Hematopoietic multipotent progenitor cell treated with erythropoietin and hydrocortisone succinate and interleukin-3 and kit ligand, for 15 days (in vitro differentiated cells): ENCODE measurements around the gene GPR35.
A peak's percentile ranks its signal among the peaks of the same experiment; 100 is the strongest.

ENCODE experiments used
- DNase-seq: peaks from one replicate; pipeline ENCODE4 v3.0.0-alpha.2; 2015; ENCODE audit warnings: low spot score

Gene GPR35

DNA sequence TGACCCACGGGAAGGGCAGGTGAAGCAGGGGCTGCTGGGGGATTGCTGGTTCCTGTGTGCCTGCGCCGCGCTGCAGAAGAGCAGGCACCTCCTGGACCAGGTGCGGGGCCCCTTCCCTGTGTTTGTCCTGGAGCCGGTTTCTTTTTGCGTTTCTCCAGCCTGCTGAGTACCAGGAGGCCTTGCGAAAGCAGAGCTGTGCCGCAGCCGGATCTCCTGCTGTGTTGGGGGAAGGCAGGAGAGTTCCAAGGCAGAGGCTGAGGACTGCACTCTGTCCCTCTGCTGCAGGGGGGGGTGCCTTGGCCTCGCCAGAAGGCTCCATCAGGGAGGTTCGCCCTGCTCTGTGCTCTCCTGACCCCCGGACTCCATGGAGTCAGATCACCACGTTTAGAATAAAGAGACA is 35.9 kb upstream of the GPR35 start:
- no peak for DNase-seq

DNA sequence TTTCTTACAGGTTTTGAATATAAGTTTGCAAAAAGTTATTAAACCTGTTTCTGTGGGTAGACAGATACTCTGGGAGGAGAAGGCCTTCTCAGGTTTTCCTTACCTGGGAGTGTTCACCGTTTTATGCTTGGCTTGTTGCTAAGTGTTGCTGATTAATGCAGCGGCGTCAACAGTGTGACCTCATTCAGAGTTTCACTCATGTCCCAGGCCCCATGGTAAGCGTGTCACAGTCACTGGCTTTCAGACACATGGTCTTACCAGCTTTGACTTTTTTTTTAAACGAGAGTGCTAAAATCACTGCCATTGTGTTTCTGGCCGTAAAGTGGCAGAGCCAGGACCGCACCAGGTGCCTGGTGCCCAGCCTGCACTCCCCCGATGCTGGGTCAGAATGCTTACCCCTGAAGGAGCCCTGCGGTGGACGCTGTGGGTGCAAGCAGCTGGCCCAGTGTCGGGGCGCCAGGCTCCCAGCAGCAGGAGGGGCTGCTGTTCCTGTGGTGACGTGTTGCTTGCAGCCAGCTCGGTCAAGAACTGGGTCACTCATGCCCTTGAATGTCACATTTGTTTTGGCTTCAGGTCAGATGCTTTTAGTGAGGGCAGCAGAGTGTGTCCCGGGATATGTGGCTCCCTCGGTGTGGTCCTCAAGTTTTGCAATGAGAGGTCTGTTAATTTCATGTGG is 35.3 kb upstream of the GPR35 start:
- DNase-seq, result no peak

DNA sequence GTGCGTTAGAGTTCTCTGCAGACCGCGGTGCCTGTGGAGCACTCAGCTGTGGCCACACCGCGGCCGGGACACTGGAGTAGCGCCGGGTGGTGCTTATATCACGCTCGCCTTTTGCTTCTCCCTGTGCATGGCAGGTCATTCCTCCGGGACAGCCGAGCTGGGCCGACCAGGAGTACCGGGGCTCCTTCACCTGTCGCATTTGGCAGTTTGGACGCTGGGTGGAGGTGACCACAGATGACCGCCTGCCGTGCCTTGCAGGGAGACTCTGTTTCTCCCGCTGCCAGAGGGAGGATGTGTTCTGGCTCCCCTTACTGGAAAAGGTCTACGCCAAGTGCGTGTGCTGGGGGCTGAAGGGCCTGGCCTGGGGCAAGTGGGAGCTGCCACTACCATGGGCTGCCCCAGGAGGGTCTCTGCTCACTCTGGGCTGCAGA is 34.6 kb upstream of the GPR35 start:
- no peak for DNase-seq

DNA sequence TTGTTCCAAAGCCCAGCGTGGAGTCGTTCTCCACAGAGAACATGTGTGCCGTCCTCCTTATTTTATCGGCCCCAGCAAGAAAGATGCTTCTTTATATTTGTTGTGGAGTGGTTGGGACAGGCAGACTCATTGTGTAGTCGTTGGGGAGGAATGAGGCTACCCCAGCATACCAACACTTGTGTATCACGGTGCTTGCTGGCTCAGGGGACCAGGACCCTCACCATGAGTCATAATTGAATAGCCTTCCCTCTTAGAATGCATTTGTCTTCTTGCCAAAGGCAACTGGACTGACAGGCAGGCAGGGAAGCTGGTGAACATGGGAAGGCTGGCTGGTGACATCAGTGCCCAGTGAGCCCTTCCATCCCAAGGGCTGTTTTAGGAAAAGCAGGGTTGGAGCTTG is 34.1 kb upstream of the GPR35 start:
- no peak for DNase-seq

DNA sequence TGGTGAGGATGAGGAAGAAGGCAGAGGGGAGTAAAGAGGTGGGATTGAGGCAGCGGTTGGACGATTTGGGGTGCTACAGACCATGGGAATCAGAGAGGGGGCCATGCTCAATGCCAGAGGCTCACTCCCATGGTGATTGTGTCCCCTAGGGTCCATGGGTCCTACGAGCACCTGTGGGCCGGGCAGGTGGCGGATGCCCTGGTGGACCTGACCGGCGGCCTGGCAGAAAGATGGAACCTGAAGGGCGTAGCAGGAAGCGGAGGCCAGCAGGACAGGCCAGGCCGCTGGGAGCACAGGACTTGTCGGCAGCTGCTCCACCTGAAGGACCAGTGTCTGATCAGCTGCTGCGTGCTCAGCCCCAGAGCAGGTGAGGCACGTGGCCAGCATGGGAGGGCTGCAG is 33.5 kb upstream of the GPR35 start:
- no peak for DNase-seq

DNA sequence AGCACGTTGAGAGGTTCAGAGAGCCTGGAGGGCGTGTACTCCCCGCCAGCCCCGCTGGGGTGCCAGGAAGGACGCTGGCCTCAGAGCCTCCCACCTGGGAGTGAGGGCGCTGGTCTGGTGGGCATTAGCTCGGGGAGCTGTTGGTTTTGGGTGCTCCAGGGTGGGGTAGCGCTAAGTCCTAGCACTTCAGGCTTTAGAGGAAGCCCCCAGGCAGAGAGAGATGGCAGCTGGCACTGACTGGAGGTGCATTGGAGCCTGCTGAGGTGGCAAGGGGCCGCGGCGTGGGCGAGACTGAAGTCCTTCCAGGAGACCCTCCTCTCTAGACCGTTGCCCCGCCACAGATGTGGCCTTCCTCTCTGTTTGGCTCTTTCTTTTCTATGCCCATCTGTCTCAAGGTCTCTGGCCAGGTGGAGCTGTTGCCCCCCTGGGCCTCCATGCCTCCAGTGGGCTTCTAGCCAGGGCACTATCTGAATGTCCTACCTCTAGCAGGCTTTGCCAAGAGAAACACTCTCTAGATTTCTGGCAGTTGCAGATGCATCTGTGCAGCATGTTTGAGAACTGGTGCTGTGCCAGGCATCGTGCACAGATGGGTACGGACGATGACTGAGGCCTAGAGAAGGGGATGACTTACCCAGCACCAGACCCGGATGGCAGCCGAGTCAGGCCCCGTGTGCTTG is 32.1 kb upstream of the GPR35 start:
- DNase-seq, result no peak

DNA sequence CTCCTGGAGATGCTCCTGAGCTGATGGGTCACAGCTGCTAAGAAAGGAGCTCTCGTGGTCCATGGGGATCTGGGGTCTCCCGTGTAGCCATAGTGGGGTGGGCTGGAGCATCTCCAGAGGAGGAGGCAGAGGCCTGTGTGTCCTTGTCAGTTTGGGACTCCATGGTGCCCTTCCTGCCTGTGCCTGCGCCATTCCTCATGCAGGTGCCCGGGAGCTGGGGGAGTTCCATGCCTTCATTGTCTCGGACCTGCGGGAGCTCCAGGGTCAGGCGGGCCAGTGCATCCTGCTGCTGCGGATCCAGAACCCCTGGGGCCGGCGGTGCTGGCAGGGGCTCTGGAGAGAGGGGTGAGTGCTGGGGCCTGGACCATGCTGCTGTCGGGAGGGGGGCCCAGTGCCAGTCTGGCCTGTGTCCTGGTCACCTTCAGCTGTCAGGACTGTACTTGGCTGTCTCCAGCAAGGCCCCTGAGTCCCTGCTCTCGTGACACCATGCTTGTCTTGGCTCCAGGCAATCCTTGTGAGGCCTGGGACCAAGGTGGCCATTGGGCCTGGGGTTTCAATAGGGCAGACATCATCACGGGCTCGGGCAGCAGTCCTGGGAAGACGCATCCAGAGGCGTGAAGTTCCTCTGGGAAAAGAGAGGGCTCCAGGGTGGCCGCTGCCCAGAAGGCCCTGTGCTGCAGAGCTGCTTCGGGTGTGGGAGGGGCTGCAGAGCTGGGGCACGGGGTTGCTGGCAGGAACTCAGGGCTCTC is 31.4 kb upstream of the GPR35 start:
- no peak for DNase-seq

DNA sequence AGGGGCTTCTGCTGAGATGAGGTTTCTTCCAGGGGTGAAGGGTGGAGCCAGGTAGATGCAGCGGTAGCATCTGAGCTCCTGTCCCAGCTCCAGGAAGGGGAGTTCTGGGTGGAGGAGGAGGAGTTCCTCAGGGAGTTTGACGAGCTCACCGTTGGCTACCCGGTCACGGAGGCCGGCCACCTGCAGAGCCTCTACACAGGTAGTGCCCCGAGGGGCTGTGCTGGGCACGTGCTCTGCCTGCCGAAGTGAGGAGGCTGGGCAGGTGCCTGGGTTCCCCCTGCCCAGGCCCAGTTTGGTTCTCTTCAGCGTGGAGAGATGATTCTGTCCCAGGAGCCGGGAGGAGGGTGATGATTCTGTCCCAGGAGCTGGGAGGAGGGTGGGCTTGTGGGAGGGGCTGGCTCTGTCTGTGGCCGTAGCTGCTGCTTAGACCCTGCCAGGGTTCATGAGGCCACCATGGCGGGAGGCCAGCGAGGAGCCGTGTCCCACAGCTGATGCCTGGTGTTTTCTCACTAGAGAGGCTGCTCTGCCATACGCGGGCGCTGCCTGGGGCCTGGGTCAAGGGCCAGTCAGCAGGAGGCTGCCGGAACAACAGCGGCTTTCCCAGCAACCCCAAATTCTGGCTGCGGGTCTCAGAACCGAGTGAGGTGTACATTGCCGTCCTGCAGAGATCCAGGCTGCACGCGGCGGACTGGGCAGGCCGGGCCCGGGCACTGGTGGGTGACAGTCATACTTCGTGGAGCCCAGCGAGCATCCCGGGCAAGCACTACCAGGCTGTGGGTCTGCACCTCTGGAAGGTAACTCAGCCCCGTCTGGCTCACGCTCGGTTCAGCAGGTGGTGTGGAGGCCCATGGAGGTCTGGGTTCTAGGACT is 30.5 kb upstream of the GPR35 start:
- no peak for DNase-seq

DNA sequence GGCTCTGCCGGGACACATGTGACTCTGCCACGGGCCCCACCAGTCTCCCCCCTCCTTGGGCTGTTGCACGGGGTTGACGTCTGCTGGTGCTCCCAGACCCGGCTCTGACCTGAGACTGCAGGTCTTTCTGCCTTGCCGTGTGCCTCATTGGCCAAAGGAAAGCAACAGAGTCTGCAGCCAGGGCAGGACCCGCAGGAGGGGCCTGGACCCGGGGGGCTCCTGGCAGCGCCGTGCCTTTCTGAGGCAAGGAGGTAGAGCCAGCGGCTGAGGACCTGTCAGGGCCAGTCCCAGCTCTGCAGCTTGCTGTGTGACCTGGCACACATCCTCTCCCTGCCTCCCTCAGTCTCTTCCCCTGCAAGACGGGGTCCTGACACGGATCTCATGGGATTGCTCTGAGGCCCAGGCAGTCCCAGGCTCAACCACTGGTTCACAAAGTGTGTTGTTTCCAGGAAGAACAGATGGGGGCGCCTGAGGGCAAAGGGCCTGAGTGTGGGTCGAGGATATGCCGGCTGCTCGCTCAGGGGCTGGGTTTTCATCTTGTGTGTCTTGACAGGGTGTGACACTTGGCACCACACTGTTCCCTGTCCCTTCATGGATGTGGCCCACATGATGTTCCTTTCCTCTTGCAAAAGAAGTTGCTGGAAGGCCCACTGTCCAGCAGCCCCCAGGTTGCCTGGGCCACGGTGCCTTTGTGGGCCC is 29.8 kb upstream of the GPR35 start:
- peak; percentile 13 for DNase-seq

DNA sequence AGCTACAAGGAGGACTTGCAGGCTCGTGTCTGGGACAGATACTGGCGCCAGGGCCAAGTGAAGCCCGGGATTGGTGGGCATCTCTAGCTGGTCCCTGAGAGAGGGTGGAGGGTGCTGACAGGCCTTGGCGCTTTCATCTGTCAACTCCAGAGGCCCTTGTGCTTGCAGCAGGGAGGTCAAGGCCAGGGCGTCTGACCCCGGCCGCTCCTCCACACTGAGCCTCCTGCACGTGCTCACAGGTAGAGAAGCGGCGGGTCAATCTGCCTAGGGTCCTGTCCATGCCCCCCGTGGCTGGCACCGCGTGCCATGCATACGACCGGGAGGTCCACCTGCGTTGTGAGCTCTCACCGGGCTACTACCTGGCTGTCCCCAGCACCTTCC is 29.2 kb upstream of the GPR35 start:
- DNase-seq, result no peak

DNA sequence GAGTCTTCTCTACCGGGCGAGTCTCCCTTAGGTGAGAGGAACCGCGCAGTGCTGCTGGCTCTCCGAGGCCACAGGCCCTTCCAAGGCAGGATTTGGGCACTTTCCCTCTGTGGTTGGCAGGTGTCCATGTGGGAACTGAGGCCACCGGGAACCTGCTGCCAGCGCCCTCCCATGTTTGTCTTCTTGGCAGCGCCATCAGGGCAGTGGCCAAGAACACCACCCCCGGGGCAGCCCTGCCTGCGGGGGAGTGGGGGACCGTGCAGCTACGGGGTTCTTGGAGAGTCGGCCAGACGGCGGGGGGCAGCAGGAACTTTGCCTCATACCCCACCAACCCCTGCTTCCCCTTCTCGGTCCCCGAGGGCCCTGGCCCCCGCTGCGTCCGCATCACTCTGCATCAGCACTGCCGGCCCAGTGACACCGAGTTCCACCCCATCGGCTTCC is 28.8 kb upstream of the GPR35 start:
- no peak for DNase-seq

DNA sequence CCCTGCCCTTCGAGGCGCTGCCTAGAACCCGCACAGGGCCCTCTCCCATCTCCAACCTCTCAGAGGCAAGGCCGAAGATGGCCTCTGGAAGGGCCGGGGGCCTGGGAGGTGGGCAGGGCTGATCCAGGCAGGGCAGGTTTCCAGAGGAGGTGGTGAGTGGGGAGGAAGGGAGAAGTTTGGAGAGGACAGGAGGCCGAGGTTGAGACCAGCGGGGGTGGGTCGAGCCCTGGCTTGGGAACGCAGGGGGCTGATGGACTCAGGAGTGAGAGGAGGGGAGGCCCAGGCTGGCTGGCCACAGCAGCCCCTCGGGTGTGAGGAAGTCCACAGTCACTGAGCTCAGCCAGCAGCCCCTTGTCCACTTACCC is 28.2 kb upstream of the GPR35 start:
- no peak for DNase-seq

DNA sequence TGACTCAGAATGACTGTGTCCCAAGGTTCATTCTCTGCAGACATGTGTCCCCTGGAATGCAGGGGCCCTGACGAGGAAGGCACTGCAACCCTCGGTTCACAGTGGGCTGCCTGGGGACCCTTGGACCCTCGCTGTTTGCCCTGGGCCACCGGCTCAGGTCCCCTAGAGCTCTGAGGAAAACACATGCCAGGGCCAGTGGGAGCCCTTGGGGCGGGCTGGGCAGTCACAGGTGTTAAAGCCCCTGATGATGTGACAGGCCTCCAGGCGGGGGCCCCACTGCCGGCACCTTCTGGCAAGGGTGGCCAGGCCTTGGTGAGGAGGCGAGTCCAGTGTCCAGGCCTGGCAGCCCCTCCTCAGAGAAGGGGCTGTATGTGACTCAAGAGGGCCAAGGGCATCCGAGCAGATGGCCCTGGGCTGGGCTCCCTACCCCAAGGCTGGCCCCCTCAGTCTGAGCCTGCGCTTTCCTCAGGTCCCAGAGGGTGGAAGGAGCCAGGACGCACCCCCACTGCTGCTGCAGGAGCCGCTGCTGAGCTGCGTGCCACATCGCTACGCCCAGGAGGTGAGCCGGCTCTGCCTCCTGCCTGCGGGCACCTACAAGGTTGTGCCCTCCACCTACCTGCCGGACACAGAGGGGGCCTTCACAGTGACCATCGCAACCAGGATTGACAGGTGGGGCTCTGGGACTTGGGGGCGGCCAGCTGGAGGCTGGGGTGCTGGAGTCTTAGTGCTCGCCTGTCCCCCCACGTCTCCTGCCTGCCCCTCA is 27.7 kb upstream of the GPR35 start:
- no peak for DNase-seq

DNA sequence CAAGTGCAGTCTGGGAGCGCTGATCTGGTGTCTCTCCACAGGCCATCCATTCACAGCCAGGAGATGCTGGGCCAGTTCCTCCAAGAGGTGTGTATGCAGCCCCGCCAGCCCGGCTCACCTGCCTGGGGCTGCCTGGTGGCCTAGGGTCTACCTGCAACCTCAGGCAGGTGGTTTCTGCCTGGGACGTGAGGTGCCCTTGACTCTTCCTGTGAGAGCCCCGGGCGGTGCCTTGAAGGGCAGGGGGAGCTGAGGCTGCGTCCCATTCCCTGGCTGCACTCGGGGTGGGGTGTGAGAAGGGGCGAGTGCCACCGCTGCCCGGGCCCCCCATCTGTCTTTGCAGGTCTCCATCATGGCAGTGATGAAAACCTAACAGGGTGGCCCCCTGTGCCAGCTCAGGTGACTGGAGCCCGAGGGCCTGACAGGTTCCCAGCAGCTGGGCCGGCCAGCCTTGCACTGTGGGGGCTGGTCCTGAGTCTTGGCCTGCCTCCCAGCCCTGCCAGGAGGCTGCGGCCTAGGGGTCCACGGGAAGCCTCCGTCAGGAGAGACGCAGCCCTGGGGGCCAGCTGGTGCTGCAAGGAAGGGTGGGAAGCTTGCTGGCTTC is 26.9 kb upstream of the GPR35 start:
- DNase-seq, result no peak

DNA sequence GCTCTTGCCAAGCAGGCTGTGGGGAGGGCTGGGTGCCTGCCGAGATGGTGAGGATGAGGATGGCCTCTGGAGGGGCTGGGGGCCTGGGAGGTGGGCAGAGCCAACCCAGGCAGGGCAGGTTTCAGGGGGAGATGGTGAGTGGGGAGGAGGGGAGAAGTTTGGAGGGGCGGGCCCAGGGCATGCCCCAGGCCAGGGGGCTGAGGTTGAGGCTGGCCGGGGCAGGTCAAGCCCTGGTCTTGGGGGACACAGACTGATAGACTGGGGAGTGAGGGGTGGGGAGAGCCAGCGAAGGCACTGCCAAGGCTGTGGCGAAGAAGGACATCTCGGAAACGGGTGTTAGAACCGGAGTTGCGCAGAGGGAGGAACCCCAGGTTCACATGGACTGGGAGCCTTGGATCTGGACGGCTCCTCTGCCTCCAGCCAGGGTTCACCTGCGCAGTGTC is 26.1 kb upstream of the GPR35 start:
- DNase-seq, result no peak

DNA sequence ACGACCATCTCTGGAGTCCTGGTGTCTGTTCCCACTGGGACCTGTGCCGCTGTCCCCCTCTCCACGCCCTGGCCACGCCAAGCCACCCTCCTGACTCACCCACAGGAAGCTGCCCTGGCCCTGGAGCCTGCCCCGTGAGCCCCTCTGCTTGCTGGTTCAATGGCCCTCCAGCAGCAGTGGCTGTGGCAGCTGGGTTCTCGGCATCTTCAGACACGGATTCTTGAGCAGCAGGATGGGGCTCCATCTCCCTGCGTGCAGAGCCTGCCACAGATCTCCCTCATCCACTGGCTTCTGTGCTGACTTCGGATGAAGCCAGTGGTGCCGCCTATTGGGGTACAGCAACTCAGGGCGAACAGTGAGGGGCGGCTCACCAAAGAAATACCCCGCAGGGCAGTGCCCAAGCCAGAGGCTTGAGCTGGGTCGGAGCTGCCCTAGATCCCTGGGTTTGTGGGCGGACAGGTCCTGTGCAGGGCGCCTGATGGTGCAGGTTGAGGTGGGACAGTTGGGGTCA is 24.8 kb upstream of the GPR35 start:
- no peak for DNase-seq

DNA sequence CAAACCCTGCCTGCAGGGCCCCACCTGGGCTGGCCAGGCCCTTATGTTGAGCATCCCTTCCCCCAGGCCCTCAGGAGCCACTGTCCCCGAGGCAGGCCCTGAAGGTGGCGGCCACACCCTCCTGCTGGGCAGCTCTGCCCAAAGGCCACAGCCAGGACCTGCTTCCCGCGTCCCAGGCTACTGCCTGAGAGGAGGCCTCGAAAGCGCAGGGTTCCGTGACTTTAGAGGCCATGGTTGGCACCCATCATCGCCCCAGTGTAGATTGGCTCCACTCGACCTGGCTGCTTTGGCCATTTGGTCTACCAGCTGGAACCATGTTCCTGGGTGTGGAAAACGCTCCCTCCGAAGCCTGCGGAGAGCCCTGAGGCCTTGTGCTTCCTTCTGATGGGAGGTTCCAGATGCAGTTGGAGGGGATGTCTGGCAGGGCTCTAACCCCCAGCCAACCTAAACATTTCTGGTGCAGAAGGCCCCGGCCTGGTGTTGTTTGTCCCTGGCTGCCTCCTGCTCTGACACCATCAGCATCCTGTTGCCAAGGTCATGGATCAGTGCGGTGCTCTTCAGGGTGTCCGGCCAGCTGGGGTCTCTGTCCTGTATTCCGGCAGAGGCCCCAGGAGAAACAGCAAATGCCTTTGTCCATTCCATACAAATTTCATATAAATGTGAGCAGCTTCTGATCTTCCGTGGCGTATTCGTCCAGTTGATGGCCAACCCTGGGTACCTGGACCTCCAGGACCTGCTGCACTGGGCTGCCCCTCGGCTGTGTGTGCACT is 24.0 kb upstream of the GPR35 start:
- DNase-seq, result no peak

DNA sequence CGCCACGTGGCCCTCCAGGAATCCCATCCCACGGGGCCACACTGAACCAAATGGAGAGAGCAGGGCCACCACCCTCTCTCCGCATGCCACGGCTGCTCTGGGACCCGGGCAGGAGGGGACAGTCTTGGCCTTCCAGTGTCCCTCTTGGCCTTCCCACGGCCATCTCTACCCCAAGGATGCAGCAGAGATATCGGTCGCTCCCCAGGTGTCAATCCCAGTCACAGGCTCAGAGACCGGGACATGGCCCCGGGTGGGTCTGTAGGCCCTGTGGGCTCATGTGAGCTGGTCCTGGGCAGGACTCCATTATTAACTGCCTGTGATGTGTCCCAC is 23.5 kb upstream of the GPR35 start:
- no peak for DNase-seq

DNA sequence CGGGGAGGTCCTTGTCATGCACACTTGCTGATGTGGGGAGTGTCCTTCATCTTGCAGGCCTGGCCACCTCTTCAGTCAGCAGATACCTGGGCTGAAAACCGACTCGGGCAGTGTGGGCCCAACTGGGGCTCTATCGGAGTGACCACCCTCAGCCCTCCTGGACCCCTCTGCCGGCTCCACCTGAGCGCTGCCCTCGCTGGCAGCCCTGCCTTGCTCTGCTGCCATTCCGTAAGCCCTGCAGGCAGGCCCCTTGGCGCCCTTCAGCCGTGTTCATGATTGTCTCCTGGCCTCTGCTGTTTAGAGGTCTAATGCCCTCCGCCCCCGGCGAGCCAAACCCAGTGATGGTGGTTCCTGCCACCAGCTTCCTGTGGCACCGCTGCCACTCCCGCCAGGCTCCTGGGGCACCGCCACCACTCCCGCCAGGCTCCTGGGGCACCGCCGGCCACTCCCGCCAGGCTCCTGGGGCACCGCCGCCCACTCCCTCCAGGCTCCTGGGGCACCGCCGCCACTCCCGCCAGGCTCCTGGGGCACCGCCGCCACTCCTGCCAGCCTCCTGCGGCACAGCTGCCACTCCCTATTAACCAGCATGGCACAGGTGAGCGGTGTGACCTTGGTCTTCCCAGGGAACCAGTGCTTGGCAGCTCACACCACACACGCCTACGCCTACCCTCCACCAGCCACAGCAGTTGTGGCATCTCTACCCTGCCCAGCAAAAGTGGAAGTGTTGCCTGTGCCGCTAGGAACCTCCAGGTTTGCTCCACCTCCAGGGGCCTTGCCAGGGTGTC is 22.8 kb upstream of the GPR35 start:
- DNase-seq, result no peak
